Superior temporal gyrus (tissue), 1 donor: ENCODE results near the gene ADIG.

ENCODE experiments used
- DNase-seq: peaks from one replicate; pipeline ENCODE4 v3.0.0-alpha.2; 2016; ENCODE audit errors: extremely low spot score

The ADIG gene

DNA sequence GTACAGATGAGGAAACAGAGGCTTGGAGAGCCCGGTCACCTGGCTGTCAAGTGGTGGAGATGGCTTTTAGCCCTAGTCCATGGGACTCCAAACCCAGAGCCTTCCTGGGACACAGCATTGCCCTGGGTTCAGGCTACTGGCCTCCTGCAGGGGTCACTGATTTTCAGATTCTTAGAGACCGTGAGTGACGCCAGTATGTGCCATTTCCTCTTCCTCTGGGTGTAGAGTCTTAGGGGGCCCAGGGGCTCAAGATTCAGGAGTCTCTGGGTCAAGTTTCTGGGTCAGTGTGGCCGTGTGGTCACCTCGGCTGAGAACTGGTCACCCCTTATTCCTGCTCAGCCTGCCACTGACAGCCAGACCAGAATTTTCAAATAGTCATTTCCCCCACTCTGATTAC lies 21.2 kb downstream of the ADIG start:
- DNase-seq, result no peak

DNA sequence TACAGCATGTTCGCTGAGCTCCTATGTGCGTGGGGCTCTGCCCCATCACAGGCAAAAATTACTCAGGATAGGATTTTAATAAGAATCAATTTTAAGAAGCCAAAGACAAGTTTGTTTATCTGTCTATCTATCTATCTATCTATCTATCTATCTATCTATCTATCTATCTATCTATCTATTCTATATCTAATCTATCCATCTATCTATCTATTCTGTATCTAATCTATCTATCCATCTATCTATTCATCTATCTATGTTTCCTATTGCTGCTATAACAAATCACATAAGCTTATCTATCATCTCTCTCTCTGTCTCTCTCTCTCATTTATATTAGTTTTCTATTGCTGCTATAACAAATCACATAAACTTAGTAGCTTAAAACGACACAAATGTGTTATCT lies 22.3 kb downstream of the ADIG start:
- no peak for DNase-seq

DNA sequence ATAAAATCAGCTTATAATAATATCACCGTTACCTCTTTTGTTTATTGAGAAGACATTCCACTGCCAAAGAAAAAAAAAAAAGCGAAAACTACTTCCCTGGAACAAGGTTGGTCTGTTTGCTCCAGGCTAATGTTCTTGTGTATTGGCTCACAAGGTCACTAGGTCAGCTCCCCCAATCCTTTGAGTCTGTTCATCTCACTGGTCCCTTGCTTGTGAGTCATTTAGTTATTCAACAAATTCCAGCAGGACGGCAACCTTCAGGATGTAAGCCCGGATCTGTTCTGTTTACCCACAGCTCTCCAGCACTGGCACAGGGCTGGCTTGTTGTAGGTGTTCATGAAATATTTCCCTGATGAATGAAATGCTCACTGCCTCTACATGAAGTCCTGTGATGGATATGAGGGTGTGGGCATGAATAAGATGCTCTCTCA lies 23.9 kb downstream of the ADIG start:
- DNase-seq, result no peak

DNA sequence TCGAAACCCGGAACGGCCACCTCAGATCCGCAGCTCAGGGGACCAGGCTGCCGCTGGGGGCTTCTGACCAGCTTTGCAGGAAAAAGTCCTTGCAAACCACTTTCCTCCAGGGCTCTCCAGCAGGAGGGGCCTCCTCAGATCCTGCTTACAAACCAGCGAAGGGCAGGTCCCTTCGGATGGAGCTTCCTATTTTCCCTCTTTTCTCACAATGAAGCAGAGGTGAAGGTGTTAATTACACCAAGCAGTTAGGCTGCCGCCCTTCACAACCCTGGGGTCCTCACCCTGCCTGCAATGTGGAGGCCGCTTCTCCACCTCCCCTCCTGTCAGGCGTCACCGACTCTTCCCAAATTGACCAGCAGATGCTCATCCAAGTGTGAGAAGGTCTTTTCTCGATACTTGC lies 26.4 kb downstream of the ADIG start:
- DNase-seq, result no peak

DNA sequence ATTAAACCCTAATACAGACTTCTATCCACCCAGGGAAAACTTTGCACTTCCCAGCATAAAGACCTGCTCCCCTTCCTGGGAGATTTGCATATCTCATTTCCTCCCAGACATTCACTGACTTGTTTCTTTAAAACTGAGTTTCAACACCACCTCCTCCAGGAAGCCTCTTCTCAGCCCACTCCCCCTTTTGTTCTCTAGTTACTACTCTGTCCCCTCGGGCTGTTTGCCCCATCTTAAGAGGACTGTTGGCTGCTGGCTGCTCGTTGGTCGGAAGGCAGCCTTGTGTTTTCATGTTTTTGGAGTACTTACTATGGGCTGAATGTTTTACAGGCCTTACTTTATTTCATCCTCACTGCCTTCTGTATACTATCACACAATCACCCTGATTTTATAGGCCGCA lies 27.2 kb downstream of the ADIG start:
- no peak for DNase-seq

DNA sequence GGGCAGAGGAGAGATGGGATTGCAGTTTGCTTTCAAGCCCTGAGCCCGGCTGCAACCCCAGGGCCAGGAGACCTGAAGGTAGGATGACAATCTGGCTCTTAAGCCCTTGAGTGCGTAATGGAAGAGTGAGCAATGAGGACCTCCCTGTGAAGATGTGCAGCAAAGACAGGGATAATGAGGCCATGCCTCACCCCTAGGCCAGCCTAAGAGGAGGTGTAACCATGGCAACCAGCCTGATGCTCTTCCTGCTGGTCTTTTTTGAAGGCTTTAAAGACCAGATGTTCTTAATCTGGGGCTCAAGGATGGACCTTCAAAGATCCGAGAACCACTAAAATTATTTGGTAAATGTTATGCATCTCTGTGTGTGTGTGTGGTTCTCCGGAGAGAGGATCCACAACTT lies 28.8 kb downstream of the ADIG start:
- no peak for DNase-seq

DNA sequence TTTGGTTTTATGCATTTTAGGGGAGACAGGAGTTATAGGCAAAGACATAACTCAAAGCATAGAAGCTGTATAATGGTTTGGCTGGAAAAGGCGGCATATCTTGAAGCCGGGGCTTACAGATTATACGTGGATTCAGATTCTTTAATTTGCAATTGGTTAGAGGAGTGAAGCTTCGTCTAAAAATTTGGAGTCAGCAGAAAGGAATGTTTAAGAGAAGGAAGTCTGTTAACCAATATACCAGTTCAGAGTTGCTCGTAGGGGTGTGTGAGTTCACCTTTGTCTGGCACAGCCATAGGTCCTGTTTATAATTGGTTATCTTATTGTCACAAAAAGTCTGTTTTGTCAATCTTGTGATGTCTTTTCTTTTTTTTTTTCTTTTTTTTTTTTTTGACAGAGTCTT lies 29.5 kb downstream of the ADIG start:
- DNase-seq, result no peak

DNA sequence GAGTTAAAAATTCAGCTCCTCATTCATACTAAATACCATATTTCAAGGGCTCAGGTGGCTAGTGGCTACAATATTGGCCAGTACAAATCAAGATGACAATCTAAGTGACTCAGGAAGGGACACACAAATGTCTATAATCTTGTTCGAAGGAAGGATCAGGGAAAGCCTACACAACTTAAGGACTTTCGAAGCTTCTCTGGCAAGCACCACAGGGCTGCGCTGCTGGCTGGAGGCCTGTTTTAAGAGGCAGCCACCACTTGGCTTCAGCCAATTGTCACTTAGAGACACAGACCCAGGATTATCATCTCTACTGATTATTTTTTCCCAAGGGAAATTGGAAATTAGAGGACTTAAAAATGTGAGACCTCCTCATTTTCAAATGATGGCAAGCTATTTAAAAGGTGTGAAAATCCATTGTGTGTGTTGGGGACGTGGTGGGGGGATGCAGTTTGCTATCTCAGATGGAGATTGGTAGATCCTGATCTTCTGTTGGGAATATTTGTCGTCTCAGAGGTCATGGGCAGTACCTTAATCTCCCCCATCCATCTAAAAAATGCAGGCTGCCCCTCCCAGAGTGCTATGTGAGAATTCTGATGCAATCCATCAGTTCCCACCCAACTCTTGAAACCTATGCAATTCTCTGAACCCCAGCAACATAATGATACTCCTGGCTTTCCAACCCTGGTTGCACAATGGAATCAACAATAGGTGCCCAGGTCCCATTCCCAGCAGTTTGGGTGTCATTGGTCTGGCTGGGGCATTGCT lies 31.9 kb downstream of the ADIG start:
- no peak for DNase-seq

DNA sequence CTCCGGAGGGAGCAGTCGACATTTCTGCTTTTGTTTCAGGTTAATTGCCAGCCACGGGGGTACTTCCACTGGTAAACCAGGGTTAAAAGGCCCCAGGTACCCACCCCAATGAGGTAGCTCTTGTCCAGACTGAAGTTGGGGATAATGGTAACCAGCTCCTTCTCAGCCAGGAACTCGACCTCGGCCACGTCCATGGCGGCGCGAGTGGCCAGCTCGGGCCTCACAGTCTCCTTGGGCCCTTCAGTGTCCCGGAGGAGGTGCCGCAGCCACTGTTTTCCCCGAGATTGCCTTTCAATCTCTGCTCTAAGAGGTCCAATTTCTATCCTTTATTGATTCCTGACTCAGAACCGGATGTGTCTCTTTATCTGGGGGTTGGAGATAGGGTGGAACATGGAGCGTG lies 34.3 kb downstream of the ADIG start:
- no peak for DNase-seq

DNA sequence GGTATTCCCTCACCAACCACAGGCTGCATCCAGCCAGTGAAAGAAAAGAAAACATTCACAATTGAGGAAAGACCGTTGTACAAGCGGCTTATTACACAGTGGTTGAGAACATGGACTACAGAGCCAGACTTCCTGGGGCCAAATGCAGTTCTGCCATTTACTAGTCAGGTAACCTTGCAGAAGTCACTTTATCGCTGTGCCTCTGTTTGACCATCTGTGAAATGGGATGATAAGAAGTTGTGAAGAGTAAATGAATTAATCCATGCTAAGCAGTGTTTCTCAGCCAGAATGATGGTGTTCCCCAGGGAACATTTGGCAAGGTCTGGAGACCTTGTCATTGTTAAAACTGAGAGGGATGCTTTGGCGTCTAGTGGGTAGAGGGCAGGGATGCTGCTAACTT lies 35.5 kb downstream of the ADIG start:
- DNase-seq, result no peak

DNA sequence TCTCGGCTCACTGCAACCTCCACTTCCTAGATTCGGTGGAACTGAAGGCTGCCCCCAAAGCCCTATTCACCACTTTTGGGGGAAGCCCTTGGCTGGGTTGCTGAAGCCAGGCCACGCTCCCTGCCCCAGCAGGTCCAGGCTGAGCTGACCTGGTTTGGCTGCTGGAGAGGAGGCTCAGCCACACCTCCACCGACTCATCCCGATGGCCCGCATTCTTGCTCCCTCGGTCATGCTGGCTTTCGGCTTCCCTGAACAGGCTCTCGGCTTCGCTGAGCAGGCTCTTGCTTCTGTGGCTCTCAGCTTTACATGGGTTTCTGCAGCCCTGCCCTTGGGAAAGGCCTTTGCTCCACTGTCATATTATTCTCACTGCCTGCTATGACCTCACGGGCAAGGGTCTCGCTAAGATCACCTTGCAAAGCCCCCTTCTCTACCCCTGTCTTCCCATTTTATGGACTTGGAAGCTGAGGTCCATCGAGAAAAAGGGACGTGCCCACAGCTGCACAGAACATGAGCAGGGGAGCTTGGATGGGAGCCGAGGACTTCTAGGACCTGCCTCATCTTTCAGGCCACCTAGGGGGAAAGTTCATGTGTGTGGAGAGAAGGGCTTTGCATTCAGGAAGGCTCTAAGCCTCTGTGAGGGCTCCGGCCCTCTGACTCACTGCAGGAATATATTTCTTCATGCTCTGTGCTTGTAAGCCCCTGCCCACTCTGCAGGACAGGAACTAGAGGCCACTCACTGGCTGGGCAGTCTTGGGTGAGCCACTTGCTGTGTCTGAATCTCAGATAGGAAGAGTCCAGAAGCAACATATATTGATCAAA lies 36.2 kb downstream of the ADIG start:
- no peak for DNase-seq

DNA sequence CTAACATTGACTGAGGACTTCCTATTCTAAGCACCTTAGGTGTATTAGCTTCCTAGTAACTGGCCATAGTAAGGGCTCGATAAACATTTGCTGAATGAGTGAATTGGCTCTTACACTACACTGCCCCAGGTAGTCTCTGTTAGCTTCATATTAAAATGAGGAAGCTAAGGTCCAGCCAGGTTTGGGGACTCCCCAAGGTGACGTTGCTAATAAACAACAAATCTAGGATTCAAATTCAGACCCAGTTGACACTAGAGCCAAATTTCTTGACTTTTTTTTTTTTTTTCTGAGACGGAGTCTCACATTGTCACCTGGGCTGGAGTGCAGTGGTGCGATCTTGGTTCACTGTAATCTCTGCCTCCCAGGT lies 36.8 kb downstream of the ADIG start:
- DNase-seq, result no peak

DNA sequence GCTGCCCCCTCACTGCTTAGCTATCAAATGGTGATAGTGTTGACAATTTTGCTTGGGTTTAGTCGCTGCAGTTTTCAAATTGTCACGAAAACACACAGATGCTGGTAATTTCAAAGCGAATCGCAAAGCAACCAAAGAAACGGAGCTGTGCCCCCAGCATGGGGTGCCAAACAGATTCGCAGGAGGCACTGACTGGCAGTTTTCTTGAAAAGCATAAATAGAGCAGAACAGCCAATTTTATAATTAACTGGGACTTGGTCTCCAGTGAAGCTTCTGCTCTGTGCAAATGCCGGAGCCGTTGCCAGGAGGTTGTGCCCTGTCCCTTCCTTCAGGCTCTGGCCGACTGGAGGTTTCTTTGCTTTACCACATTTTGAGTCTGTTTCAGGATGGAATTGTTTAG lies 39.4 kb downstream of the ADIG start:
- DNase-seq, result no peak

DNA sequence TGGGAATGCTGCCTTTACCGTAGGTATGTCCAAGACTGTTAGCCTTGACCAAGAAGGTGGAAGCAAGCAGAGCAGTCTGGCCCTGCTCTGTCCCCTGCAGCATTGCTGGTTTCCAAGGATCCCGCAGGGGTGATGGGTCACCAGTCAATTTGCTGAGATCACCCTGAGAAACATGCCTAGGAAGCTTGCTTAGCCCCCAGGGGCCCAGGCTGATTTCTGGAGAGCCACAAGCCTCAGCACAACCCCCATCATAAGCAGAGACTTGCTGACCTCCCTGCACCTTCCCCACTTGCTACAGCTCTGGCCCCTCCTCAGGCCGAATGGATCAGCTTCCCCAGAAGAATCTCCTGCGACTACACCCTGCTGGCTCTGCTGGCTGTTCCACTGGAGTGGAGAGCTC lies 42.1 kb downstream of the ADIG start:
- no peak for DNase-seq

DNA sequence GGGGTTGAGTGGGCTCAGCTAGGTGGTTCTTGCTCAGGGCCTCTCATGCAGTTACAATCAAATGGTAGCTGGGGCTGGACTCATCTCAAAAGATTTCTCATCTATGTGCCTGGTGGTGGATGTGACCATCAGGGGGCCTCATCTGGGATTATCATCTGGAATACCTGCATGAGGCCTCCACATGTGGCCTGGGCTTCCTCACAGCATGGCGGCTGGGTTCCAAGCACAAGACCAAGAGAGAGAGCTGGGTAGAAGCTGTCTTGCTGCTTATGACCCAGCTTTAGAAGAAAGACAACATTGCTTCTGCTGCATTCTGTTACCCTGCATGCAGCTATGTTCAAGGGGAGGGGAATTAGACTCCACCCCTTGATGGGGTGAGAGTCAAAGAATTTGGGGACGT lies 43.1 kb downstream of the ADIG start:
- no peak for DNase-seq

DNA sequence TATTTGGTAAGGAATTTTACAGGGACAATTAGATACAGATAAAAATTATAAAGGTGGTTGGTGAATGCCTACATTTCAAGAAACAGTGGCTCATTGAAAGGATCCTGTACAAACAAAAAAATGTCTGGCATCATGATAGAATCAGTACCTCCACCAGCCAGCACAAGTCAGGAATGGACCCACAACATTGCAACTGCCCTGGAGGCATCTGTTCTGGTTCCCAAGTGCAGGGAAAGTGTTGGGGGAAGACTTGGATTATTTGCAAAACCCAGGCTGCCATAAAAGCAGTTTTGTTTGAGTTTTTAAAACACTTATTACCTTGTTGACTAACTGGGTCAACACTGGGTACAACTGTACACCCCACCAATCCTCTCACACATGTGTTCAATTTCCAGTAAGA lies 44.9 kb downstream of the ADIG start:
- DNase-seq, result no peak

DNA sequence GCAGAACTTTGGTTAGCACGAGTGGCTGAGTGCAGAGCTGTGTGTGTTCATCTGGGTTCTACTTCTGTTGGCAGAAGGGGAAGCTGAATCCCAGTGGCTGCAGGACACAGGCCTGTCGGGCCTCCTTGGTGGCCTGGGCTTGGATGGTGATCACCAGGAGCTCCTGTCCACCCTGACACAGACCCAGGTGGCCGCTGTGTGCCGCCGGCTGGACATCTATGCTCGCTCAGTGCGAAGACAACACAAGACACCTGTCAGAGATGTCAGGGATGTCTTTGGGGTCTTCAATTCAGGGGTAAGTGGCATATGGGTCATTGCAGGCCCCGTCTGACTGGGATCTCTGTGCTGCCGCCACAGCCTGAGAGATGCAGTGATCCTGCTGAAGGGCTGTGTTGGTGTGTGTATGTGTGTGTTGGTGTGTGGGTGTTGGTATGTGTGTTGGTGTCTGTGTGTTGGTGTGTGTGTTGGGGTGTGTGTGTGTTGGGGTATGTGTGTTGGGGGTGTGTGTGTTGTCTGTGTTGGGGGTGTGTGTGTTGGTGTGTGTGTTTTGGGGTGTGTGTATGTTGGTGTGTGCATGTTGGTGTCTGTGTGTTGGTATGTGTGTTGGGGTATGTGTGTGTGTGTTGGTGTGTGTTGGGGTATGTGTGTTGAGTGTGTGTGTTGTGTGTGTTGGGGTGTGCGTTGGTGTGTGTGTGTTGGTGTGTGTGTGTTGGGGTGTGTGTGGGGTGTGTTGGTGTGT lies 46.1 kb downstream of the ADIG start:
- DNase-seq, result no peak

DNA sequence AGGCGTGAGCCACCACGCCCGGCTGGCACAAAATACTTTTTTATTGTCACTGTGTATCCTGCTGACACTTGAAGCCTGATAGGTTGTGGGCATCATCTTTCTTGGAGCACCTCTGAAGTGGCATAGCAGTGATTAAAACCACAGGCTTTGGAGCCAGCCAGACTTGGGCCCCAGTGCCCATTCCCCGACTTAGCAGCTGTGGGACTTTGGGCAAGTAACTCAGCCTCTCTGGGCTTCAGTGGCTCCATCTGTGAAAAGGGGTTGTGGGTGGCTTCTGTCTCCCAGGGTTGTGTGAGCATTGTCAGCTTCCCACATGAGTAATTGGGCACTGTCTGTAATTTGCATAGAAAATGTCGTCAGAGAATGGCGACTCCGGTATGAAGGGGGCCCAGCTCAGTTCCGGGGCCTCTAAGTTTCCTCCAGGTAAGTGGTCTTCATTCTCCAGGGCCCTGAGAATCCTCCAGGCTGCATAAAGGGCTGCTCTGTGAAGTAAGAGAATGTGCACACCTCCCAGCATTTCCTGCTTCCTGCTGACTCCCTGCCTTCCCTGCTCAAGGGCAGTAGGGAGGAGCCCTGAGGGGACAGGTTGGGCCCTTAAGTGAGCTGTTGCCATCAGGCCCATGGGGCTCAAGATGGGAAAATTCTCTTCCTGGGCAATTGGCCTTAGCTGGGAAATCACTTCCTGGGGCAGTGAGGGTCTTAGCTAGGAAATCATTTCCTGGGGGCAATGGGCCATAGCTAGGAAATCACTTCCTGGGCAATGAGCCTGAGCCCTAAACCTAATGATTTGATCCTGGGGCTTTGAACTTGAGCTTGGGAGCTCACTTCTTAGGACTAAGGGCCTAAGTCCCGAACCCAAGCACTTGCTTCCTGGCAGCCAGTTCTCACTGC lies 47.8 kb downstream of the ADIG start:
- no peak for DNase-seq

DNA sequence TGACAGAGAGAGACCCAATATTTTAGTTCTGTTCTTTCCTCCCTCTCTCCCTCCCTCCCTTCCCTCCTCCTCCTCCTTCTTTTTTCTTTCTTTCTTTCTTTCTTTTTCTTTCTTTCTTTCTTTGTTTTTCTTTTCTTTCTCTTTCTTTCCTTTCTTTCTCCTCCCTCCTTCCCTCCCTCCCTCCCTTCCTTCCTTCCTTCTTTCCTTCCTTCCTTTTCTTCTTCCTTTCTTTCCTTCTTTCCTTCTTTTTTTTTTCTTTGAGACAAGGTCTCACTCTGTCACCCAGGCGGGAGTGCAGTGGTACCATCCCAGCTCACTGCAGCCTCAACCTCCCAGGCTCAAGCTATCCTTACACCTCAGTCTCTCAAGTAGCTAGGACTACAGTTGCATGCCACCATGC lies 49.0 kb downstream of the ADIG start:
- DNase-seq, result no peak

DNA sequence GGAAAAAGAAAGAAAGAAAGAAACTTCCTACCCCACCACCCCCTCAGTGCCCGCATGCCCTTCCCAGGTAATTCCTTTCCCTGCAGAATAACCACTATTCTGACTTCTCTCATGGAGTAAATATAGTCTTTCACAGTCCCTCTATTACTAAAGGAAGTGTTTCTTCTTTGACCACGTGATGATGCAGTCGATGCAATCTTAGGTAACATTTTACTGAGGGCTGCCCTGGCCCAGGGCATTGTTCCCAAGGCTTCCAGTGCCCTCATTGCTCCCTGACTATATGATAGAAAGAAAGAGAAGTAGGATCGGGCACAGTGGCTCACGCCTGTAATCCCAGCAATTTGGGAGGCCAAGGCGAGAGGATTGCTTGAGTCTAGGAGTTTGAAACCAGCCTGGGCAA lies 49.7 kb downstream of the ADIG start:
- no peak for DNase-seq

DNA sequence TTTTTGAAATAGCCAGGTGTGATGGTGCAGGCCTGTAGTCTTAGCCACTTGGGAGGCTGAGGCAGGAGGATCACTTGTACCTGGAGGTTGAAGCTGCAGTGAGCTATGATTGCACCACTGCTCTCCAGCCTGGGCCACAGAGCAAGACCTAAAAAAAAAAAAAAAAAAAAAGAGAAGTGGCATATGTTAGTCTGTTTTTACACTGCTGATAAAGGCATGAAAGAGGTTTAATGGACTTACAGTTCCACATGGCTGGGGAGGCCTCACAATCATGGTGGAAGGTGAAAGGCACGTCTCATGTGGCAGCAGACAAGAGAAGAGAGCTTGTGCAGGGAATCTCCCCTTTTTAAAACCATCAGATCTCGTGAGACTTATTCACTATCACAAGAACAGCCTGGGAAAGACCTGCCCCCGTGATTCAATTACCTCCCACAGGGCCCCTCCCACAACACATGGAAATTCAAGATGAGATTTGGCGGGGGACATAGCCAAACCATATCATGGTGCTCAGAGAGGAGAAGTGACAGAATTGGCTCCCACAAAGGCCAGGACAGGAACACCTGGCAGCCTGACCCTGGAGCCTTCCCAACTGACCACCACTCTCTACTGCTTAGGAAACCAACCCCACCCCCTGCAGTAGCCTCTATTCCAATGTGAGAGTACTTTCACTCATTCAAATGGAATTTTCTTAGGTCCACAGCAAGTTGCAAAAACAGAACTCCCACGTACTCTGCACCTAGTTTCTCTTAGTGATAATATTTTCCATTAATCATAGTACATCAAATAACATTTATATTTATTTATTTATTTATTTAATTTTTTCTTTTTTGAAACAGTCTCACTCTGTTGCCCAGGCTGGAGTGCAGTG lies 50.4 kb downstream of the ADIG start:
- no peak for DNase-seq
